ENCODE data around the gene TLE4.
"Not testable (repeated sequence)": the region's sequence is repeated elsewhere in the genome, so short reads cannot be mapped to it uniquely, and the experiment has no call there.

Gene TLE4

GRCh38 chr9:79633558-79633957 lies 61.8 kb downstream of the TLE4 start:
- no peak for DNase-seq (ENCODE audit: low read depth, low spot score)

- DNase-seq (ENCODE audit: low read depth, low spot score) = no peak
Measured at GRCh38 chr9:79637177-79637925, 65.6 kb downstream of the TLE4 start.

GRCh38 chr9:79638806-79639205 lies 67.0 kb downstream of the TLE4 start:
- DNase-seq (ENCODE audit: low read depth, low spot score) = no peak

GRCh38 chr9:79639354-79639753 lies 67.6 kb downstream of the TLE4 start:
- DNase-seq (ENCODE audit: low read depth, low spot score) = no peak

- DNase-seq (ENCODE audit: low read depth, low spot score) = not testable (repeated sequence)
Measured at GRCh38 chr9:79640067-79640466, 68.3 kb downstream of the TLE4 start.

- DNase-seq (ENCODE audit: low read depth, low spot score) = no peak
Measured at GRCh38 chr9:79641070-79641469, 69.3 kb downstream of the TLE4 start.

- no peak for DNase-seq (ENCODE audit: low read depth, low spot score)
Measured at GRCh38 chr9:79642671-79643070, 70.9 kb downstream of the TLE4 start.

- DNase-seq (ENCODE audit: low read depth, low spot score) = no peak
Measured at GRCh38 chr9:79644048-79644447, 72.3 kb downstream of the TLE4 start.

- DNase-seq (ENCODE audit: low read depth, low spot score) = no peak
Measured at GRCh38 chr9:79644601-79645000, 72.8 kb downstream of the TLE4 start.

GRCh38 chr9:79645110-79645509 lies 73.3 kb downstream of the TLE4 start:
- no peak for DNase-seq (ENCODE audit: low read depth, low spot score)

GRCh38 chr9:79646096-79646495 lies 74.3 kb downstream of the TLE4 start:
- no peak for DNase-seq (ENCODE audit: low read depth, low spot score)

GRCh38 chr9:79651251-79651795 lies 79.6 kb downstream of the TLE4 start:
- DNase-seq (ENCODE audit: low read depth, low spot score) = no peak

GRCh38 chr9:79652598-79652997 lies 80.8 kb downstream of the TLE4 start:
- DNase-seq (ENCODE audit: low read depth, low spot score) = no peak

- not testable (repeated sequence) for DNase-seq (ENCODE audit: low read depth, low spot score)
Measured at GRCh38 chr9:79654591-79655382, 83.0 kb downstream of the TLE4 start.

- DNase-seq (ENCODE audit: low read depth, low spot score) = no peak
Measured at GRCh38 chr9:79655551-79655950, 83.8 kb downstream of the TLE4 start.

- DNase-seq (ENCODE audit: low read depth, low spot score) = no peak
Measured at GRCh38 chr9:79656169-79656568, 84.4 kb downstream of the TLE4 start.

GRCh38 chr9:79657891-79658290 lies 86.1 kb downstream of the TLE4 start:
- no peak for DNase-seq (ENCODE audit: low read depth, low spot score)

GRCh38 chr9:79658926-79659325 lies 87.2 kb downstream of the TLE4 start:
- DNase-seq (ENCODE audit: low read depth, low spot score) = no peak

GRCh38 chr9:79660615-79661014 lies 88.8 kb downstream of the TLE4 start:
- DNase-seq (ENCODE audit: low read depth, low spot score) = no peak

- no peak for DNase-seq (ENCODE audit: low read depth, low spot score)
Measured at GRCh38 chr9:79661279-79661678, 89.5 kb downstream of the TLE4 start.

- no peak for DNase-seq (ENCODE audit: low read depth, low spot score)
Measured at GRCh38 chr9:79661886-79662536, 90.2 kb downstream of the TLE4 start.

- no peak for DNase-seq (ENCODE audit: low read depth, low spot score)
Measured at GRCh38 chr9:79662537-79662956, 90.8 kb downstream of the TLE4 start.

Data from activated CD4-positive, CD25-positive, alpha-beta regulatory T cell treated with anti-CD3 and anti-CD28 coated beads, Interleukin-2, amount 50 U/mL, for 16 hours (primary cell).